Measurements from ENCODE around the gene KCNA2. TPM values are rescaled to one million over a fixed set of nuclear protein-coding genes. Genes with fewer than 3 reads are reported as not detected.

Gene KCNA2
- total and polyA plus RNA-seq, 2 donors (not counting 1 experiment from before 2014, with no cell fraction given): 0.39 to 0.59 TPM

DNA sequence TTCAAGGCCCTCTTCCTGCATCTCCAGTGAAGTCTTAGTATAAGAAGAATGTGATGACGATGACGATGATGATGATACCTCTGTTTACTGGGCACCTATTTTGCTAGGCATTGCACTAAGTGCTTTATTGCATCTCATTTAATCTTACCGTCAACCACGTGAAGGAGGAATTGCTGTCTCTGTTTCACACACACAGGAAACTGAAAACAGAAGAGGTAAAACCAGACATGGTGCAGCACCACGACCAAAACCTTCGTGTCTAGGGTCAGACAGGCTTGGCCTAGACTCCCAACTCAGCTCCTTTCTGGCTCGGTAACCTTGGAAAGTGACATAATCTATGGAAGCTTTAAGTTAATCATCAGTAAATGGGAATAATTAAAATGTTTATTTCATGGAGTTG is 20.7 kb upstream of the KCNA2 start:
- ATAC-seq (ENCODE audit: low read depth): no peak
- H3K27me3 Mint-ChIP-seq: no peaks in the 10 kb centered on the region
- no peaks in the 10 kb centered on the region for H3K9me3 ChIP-seq (ENCODE audit: control extremely low read depth in 1 of 3, control insufficient read depth in 2 of 3, insufficient read depth in 1 of 3, low read length in 2 of 3)
- H3K4me2 ChIP-seq (replicated peaks; ENCODE audit: low read depth, low read length, poor library complexity, severe bottlenecking): no peak overlapping the region
- WGBS (ENCODE audit: insufficient coverage): 37% methylated on average over 5 of the region's 7 CpGs
- DNase-seq: no peak
- H3K27ac ChIP-seq (ENCODE audit: low read length in 2 of 2): no peak overlapping the region
- intact Hi-C loops (cut with micrococcal nuclease): no loop called here
- no peaks in the 10 kb centered on the region for H3K79me2 ChIP-seq (ENCODE audit: control insufficient read depth, insufficient read depth, low read length)
- no peak overlapping the region for H3K9ac ChIP-seq (ENCODE audit: low read length)
- H3K9me3 Mint-ChIP-seq (ENCODE audit: insufficient read depth): no peaks in the 10 kb centered on the region
- H2AFZ ChIP-seq (ENCODE audit: insufficient read depth, low read depth, low read length, poor library complexity, severe bottlenecking): no peak overlapping the region
- ChIA-PET POLR2A (no interaction called here), CTCF (interaction anchor here (5.4 kb wide), 1 partner anchor 138 kb away, joined by 40 read pairs; no protein-coding TSS in a partner anchor)
- no peak overlapping the region for H3K4me3 ChIP-seq (ENCODE audit: control extremely low read depth in 1 of 5, extremely low read depth in 1 of 5, insufficient read depth in 1 of 5, low read depth in 2 of 5, low read length in 4 of 5)
- no peaks in the 10 kb centered on the region for H3K27me3 ChIP-seq (replicated peaks in 1 of 4; ENCODE audit: control extremely low read depth in 1 of 4, control insufficient read depth in 3 of 4, insufficient read depth in 4 of 4, low read length in 3 of 4)
- no peaks in the 10 kb centered on the region for H3K36me3 ChIP-seq (replicated peaks in 1 of 2; ENCODE audit: control extremely low read depth in 1 of 2, control insufficient read depth in 1 of 2, extremely low read depth in 1 of 2, insufficient read depth in 2 of 2, low read length in 1 of 2)
- TF ChIP-seq, protein P1, sequence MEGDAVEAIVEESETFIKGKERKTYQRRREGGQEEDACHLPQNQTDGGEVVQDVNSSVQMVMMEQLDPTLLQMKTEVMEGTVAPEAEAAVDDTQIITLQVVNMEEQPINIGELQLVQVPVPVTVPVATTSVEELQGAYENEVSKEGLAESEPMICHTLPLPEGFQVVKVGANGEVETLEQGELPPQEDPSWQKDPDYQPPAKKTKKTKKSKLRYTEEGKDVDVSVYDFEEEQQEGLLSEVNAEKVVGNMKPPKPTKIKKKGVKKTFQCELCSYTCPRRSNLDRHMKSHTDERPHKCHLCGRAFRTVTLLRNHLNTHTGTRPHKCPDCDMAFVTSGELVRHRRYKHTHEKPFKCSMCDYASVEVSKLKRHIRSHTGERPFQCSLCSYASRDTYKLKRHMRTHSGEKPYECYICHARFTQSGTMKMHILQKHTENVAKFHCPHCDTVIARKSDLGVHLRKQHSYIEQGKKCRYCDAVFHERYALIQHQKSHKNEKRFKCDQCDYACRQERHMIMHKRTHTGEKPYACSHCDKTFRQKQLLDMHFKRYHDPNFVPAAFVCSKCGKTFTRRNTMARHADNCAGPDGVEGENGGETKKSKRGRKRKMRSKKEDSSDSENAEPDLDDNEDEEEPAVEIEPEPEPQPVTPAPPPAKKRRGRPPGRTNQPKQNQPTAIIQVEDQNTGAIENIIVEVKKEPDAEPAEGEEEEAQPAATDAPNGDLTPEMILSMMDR (IDR thresholded peaks at IDR 0.05): no peak
- no peak for TF ChIP-seq EZH2 (IDR thresholded peaks at IDR 0.05; ENCODE audit: borderline replicate concordance, insufficient read depth, low read depth, low read length, poor library complexity, severe bottlenecking)
- no peak overlapping the region for H3K4me3 Mint-ChIP-seq
- H3K4me1 ChIP-seq (ENCODE audit: control insufficient read depth in 2 of 2, insufficient read depth in 2 of 2, low read length in 2 of 2): peaks cover 16 to 23% of the 10 kb centered on the region in 2 donors
- H4K20me1 ChIP-seq (ENCODE audit: control insufficient read depth, insufficient read depth, low read length, poor library complexity, severe bottlenecking): no peaks in the 10 kb centered on the region
- peaks cover 12% of the 10 kb centered on the region for H3K4me1 Mint-ChIP-seq
- no peak overlapping the region for H3K27ac Mint-ChIP-seq

DNA sequence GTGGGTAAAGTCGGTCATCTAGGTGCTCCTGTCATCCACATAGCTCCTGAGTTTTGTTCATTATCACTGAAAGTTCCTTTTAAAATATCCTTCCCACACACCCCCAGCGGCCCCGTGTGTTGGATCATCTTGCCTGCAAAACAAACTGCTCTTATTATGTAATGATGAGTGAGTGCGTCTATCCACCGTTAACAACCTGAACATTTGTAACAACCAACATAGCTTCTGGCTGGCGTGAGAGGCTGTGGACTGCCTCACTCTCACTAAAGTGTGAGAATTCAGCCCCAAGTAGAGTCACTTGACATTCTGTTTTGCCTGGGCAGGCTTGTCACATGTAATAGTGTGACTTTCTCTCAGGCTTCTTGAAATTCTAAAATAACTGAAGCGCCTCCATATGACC is 14.5 kb upstream of the KCNA2 start:
- H3K27ac Mint-ChIP-seq: peak overlapping the region; percentile 51
- WGBS (ENCODE audit: insufficient coverage): 100% methylated on average over 1 of the region's 7 CpGs

More for the DNA sequence above, 14.5 kb upstream of the KCNA2 start:
- H3K9me3 ChIP-seq (ENCODE audit: control extremely low read depth in 1 of 3, control insufficient read depth in 2 of 3, insufficient read depth in 1 of 3, low read length in 2 of 3): no peaks in the 10 kb centered on the region
- peak overlapping the region; percentile 91 for H3K4me3 Mint-ChIP-seq
- H2AFZ ChIP-seq (ENCODE audit: insufficient read depth, low read depth, low read length, poor library complexity, severe bottlenecking): no peak overlapping the region
- H3K4me3 ChIP-seq (ENCODE audit: control extremely low read depth in 1 of 5, extremely low read depth in 1 of 5, insufficient read depth in 1 of 5, low read depth in 2 of 5, low read length in 4 of 5): no peak overlapping the region
- intact Hi-C loops (cut with micrococcal nuclease): no loop called here
- ChIA-PET CTCF (interaction anchor here (1.0 to 6.5 kb wide), 17 partner anchors 9 to 780 kb away, joined by 3 to 228 read pairs (median 17); partner anchors contain the start of genes KCNA2 and KCNA3), POLR2A (interaction anchor here (1.8 kb wide), 1 partner anchor 11 kb away, joined by 5 read pairs; no protein-coding TSS in a partner anchor)
- H3K4me2 ChIP-seq (replicated peaks; ENCODE audit: low read depth, low read length, poor library complexity, severe bottlenecking): no peak overlapping the region
- no peaks in the 10 kb centered on the region for H3K36me3 ChIP-seq (replicated peaks in 1 of 2; ENCODE audit: control extremely low read depth in 1 of 2, control insufficient read depth in 1 of 2, extremely low read depth in 1 of 2, insufficient read depth in 2 of 2, low read length in 1 of 2)
- peaks cover 19 to 28% of the 10 kb centered on the region in 2 donors for H3K4me1 ChIP-seq (ENCODE audit: control insufficient read depth in 2 of 2, insufficient read depth in 2 of 2, low read length in 2 of 2)
- no peaks in the 10 kb centered on the region for H4K20me1 ChIP-seq (ENCODE audit: control insufficient read depth, insufficient read depth, low read length, poor library complexity, severe bottlenecking)
- TF ChIP-seq, protein P1 (IDR thresholded peaks at IDR 0.05): no peak
- no peak for TF ChIP-seq EZH2 (IDR thresholded peaks at IDR 0.05; ENCODE audit: borderline replicate concordance, insufficient read depth, low read depth, low read length, poor library complexity, severe bottlenecking)
- H3K9ac ChIP-seq (ENCODE audit: low read length): no peak overlapping the region
- H3K79me2 ChIP-seq (ENCODE audit: control insufficient read depth, insufficient read depth, low read length): no peaks in the 10 kb centered on the region
- H3K9me3 Mint-ChIP-seq (ENCODE audit: insufficient read depth): no peaks in the 10 kb centered on the region
- peaks cover 0 to 3% (median 2%) of the 10 kb centered on the region in 4 experiments for H3K27me3 ChIP-seq (replicated peaks in 1 of 4; ENCODE audit: control extremely low read depth in 1 of 4, control insufficient read depth in 3 of 4, insufficient read depth in 4 of 4, low read length in 3 of 4)
- H3K27me3 Mint-ChIP-seq: peaks cover under 1% of the 10 kb centered on the region
- peaks cover 28% of the 10 kb centered on the region for H3K4me1 Mint-ChIP-seq
- DNase-seq: no peak
- no peak for ATAC-seq (ENCODE audit: low read depth)
- no peak overlapping the region for H3K27ac ChIP-seq (ENCODE audit: low read length in 2 of 2)

All from B cell (primary cell).